ENCODE data around the gene EHD4.

GRCh38 chr15:41865490-41866055, 106.8 kb downstream of the EHD4 start:
- TF ChIP-seq EZH2 (IDR thresholded peaks at IDR 0.05; ENCODE audit: borderline replicate concordance, low read length) = no peak
- TF ChIP-seq, protein P1, sequence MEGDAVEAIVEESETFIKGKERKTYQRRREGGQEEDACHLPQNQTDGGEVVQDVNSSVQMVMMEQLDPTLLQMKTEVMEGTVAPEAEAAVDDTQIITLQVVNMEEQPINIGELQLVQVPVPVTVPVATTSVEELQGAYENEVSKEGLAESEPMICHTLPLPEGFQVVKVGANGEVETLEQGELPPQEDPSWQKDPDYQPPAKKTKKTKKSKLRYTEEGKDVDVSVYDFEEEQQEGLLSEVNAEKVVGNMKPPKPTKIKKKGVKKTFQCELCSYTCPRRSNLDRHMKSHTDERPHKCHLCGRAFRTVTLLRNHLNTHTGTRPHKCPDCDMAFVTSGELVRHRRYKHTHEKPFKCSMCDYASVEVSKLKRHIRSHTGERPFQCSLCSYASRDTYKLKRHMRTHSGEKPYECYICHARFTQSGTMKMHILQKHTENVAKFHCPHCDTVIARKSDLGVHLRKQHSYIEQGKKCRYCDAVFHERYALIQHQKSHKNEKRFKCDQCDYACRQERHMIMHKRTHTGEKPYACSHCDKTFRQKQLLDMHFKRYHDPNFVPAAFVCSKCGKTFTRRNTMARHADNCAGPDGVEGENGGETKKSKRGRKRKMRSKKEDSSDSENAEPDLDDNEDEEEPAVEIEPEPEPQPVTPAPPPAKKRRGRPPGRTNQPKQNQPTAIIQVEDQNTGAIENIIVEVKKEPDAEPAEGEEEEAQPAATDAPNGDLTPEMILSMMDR (IDR thresholded peaks at IDR 0.05; ENCODE audit: low read length) = no peak
